Ascending aorta (tissue), 2 donors: ENCODE data around the gene REELD1. TPM values are rescaled to one million over a fixed set of nuclear protein-coding genes. Genes with fewer than 3 reads are reported as not detected.

Source experiments
- DNase-seq, 2 donors: peaks; one replicate each; pipeline ENCODE4 v3.0.0-alpha.2; 2019; ENCODE audit warnings: low spot score in 2 of 2
- H3K27ac ChIP-seq, 2 donors: fragments of 200-600 bp; sonication (generic); one replicate each; pipeline ENCODE4 v1.5.1; 2016 to 2017; ENCODE audit warnings: mild to moderate bottlenecking in 1 of 2
- H3K27me3 ChIP-seq: fragments of 200-600 bp; sonication (generic); one replicate; pipeline ENCODE4 v1.5.1; 2017
- H3K36me3 ChIP-seq, 2 donors: fragments of 200-600 bp; sonication (generic); one replicate each; pipeline ENCODE4 v1.5.1; 2016
- H3K4me1 ChIP-seq, 2 donors: fragments of 200-600 bp; sonication (generic); one replicate each; pipeline ENCODE4 v1.5.1; 2016 to 2017; ENCODE audit warnings: mild to moderate bottlenecking in 1 of 2
- H3K4me3 ChIP-seq, 2 donors: fragments of 200-600 bp; sonication (generic); one replicate each; pipeline ENCODE4 v1.5.1; 2016 to 2017; ENCODE audit warnings: mild to moderate bottlenecking in 1 of 2
- H3K9me3 ChIP-seq, 2 donors: fragments of 200-600 bp; sonication (generic); one replicate each; pipeline ENCODE4 v1.5.1; 2016
- intact Hi-C: fragments of 100-400 bp; cut with DNase I; formaldehyde crosslinking; loops from one replicate; pipeline ENCODE4 v1.15.1; 2023
- total RNA-seq: library from RNA; depleted of rRNA; stranded (reverse); fragments of >200 nt; gene quantifications from one replicate; pipeline ENCODE4 v1.1.0, GENCODE V29; 2016
- TF ChIP-seq, protein P1 (sequence below), 3 experiments: fragments of 200-600 bp in 2 of 3; fragments of 450-650 bp in 1 of 3; sonication (generic) in 2 of 3; IDR thresholded peaks; one replicate each; pipeline ENCODE4 v1.5.1; 2016 to 2019; ENCODE audit warnings: antibody characterized with exemption in 3 of 3, mild to moderate bottlenecking in 1 of 3, moderate library complexity in 1 of 3

REELD1 gene
- total RNA-seq, 1 donor from 2014 or later: not detected

DNA sequence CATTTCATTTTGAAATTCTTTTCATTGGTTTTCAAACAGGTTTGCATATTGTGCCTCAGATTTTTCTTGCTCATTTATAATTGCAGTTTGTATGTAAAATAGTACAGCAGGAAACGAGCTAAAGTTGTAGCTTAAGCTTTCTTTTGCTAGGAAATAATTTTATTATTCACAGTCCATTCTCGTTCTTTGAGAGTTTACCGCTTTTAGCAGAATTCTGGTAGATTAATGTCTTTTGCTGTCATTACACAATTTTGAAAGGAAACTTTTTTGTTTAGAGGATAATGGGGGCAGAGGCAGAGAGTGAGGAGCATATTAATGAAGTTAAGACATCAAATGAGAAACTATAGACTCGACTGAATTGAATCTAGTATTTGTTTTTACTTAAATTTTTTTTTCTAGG, 28.3 kb upstream of the REELD1 start:
- intact Hi-C loops: no loop called here
- DNase-seq: no peak
- Histone ChIP-seq H3K27ac (no peak overlapping the region), H3K27me3 (no peaks in the 10 kb centered on the region), H3K9me3 (no peaks in the 10 kb centered on the region), H3K4me3 (no peak overlapping the region), H3K4me1 (no peaks in the 10 kb centered on the region), H3K36me3 (peaks cover 20 to 59% of the 10 kb centered on the region in 2 donors)
- TF ChIP-seq, protein P1, sequence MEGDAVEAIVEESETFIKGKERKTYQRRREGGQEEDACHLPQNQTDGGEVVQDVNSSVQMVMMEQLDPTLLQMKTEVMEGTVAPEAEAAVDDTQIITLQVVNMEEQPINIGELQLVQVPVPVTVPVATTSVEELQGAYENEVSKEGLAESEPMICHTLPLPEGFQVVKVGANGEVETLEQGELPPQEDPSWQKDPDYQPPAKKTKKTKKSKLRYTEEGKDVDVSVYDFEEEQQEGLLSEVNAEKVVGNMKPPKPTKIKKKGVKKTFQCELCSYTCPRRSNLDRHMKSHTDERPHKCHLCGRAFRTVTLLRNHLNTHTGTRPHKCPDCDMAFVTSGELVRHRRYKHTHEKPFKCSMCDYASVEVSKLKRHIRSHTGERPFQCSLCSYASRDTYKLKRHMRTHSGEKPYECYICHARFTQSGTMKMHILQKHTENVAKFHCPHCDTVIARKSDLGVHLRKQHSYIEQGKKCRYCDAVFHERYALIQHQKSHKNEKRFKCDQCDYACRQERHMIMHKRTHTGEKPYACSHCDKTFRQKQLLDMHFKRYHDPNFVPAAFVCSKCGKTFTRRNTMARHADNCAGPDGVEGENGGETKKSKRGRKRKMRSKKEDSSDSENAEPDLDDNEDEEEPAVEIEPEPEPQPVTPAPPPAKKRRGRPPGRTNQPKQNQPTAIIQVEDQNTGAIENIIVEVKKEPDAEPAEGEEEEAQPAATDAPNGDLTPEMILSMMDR (IDR thresholded peaks at IDR 0.05): no peak

DNA sequence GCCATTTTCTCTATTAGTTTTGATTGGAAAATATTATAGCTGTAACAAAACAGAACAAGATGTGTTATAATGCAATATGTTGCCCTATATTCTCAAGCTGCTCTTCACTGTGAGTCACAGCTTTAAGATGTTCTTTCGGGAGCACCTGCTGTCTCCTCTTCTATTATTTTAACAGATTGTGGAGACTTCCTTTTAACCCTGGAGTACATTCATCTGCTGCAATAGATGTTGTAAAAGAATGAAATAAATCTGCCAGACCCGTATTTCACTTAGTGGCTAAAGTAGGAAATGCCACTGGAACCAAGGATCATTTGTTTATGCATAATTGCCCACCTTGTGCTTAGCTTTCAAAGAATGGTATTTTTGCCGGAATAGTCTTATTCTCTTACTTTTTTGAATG, 27.7 kb upstream of the REELD1 start:
- no peak for DNase-seq
- intact Hi-C loops: no loop called here
- Histone ChIP-seq H3K27ac (no peak overlapping the region), H3K4me1 (no peaks in the 10 kb centered on the region), H3K9me3 (no peaks in the 10 kb centered on the region), H3K36me3 (peaks cover 20 to 64% of the 10 kb centered on the region in 2 donors), H3K27me3 (no peaks in the 10 kb centered on the region), H3K4me3 (no peak overlapping the region)
- TF ChIP-seq, protein P1 (IDR thresholded peaks at IDR 0.05): no peak

DNA sequence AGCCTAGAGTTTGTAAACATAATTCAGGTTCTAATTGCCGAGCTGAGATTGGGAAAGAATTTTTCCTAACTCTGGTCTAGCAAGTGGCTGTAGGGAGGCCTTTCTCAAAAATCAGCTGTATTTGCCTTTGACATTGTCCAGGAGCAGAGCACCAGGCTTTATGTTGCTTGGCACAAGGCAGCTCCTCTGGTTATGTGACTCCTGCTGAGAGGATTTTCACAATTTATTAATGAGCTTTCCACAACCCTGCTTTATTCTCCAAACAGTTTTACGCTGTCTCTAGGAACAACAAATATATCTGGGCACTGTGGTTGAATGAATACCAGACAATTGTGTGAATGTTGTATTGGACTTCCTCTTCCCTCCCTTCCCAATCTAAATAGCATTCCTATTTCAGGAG, 23.9 kb upstream of the REELD1 start:
- Histone ChIP-seq H3K4me3 (no peak overlapping the region), H3K27me3 (no peaks in the 10 kb centered on the region), H3K9me3 (no peaks in the 10 kb centered on the region), H3K4me1 (no peaks in the 10 kb centered on the region), H3K36me3 (peaks cover 19 to 63% of the 10 kb centered on the region in 2 donors), H3K27ac (no peak overlapping the region)
- no peak for DNase-seq
- TF ChIP-seq, protein P1 (IDR thresholded peaks at IDR 0.05): no peak
- intact Hi-C loops: no loop called here

DNA sequence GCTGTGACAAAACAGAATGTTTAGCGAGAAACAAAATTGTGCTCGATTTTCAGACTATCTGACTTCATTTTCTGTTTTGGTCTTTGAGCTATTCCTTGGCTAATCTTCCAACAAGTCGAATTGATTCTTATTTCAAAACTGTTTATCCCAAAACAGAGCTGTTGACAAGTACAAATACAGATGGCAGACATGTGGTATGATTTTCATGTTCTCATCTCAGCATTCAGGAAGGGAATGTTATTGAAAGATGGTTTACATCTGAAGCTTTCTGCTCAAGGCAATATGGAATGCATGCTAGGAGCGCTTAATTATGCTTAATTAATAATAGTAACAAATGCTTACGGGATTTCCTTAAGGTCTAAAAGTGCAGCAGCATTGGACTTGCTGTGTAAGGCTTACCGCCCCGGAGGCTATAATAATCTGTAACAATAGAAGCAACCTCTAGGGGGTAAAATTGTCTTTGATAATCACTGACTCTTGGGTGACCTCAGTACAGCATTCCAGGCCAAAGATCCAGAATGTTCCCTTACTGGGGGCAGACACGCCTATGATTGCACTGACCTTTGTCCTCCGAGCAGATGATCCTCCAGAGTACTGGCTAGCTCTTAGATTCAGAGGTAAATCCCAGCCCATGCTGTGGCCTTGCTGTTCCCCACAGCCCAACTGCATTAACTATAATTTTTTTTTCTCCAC, 22.4 kb upstream of the REELD1 start:
- Histone ChIP-seq H3K4me3 (no peak overlapping the region), H3K27ac (no peak overlapping the region), H3K36me3 (peaks cover 19 to 51% of the 10 kb centered on the region in 2 donors), H3K4me1 (no peaks in the 10 kb centered on the region), H3K9me3 (no peaks in the 10 kb centered on the region), H3K27me3 (no peaks in the 10 kb centered on the region)
- no peak for DNase-seq
- TF ChIP-seq, protein P1 (IDR thresholded peaks at IDR 0.05): no peak
- intact Hi-C loops: no loop called here

DNA sequence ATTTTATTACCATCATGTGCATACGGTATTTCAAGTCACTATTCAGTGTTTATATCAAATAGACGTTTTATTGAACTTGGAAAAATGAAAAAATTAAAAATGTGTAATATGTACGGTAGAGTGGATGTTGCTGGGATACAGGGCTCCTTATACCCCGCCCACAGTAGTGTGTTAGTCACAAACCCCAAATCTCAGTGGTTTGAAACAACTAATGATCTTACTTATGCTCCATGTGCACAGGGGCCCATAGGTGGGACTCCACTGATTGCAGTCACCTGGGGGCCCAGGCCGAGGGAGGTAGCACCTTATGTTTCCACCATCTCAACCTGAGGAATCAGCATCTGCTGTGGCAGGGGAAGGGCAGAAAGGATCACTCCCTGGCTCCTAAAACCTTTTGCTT, 20.7 kb upstream of the REELD1 start:
- Histone ChIP-seq H3K9me3 (no peaks in the 10 kb centered on the region), H3K36me3 (peaks cover 13 to 34% of the 10 kb centered on the region in 2 donors), H3K27ac (no peak overlapping the region), H3K4me3 (no peak overlapping the region), H3K27me3 (no peaks in the 10 kb centered on the region), H3K4me1 (no peaks in the 10 kb centered on the region)
- TF ChIP-seq, protein P1 (IDR thresholded peaks at IDR 0.05): no peak
- no peak for DNase-seq
- intact Hi-C loops: no loop called here
